Measurements from ENCODE around the gene KHK. TPM values are rescaled to one million over a fixed set of nuclear protein-coding genes. Genes with fewer than 3 reads are reported as not detected.
A peak's percentile ranks its signal among the peaks of the same experiment; 100 is the strongest.
"Not testable (repeated sequence)": the region's sequence is repeated elsewhere in the genome, so short reads cannot be mapped to it uniquely, and the experiment has no call there.

KHK gene
- total RNA-seq, 1 donor, result 0.36 TPM

GRCh38 chr2:27071990-27072830, 14.4 kb upstream of the KHK start:
- H2AFZ ChIP-seq (ENCODE audit: low read length), result peak overlapping the region; percentile 72
- no peaks in the 10 kb centered on the region for H3K27me3 ChIP-seq (ENCODE audit: insufficient read depth, low read length)
- H3K9me3 ChIP-seq (ENCODE audit: low read depth, low read length), result no peaks in the 10 kb centered on the region
- peak; percentile 94 for DNase-seq (ENCODE audit: insufficient read length, low spot score, missing footprints)
- peak overlapping the region; percentile 86 for H3K4me2 ChIP-seq (ENCODE audit: insufficient read depth, low read length)
- H3K4me3 ChIP-seq (ENCODE audit: insufficient read depth, low read length), result peak overlapping the region; percentile 99
- peaks cover 29% of the 10 kb centered on the region for H3K36me3 ChIP-seq (ENCODE audit: insufficient read depth, low read length)
- H3K4me1 ChIP-seq (ENCODE audit: insufficient read depth, low read length), result peaks cover 56% of the 10 kb centered on the region
- peaks cover 25% of the 10 kb centered on the region for H4K20me1 ChIP-seq (ENCODE audit: insufficient read depth, low read length)
- H3K79me2 ChIP-seq (ENCODE audit: insufficient read depth, low read length), result peaks cover 41% of the 10 kb centered on the region
- TF ChIP-seq, protein P1, sequence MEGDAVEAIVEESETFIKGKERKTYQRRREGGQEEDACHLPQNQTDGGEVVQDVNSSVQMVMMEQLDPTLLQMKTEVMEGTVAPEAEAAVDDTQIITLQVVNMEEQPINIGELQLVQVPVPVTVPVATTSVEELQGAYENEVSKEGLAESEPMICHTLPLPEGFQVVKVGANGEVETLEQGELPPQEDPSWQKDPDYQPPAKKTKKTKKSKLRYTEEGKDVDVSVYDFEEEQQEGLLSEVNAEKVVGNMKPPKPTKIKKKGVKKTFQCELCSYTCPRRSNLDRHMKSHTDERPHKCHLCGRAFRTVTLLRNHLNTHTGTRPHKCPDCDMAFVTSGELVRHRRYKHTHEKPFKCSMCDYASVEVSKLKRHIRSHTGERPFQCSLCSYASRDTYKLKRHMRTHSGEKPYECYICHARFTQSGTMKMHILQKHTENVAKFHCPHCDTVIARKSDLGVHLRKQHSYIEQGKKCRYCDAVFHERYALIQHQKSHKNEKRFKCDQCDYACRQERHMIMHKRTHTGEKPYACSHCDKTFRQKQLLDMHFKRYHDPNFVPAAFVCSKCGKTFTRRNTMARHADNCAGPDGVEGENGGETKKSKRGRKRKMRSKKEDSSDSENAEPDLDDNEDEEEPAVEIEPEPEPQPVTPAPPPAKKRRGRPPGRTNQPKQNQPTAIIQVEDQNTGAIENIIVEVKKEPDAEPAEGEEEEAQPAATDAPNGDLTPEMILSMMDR (IDR thresholded peaks at IDR 0.05; ENCODE audit: extremely low read depth, low read depth, low read length), result no peak
- peak overlapping the region; percentile 44 for H3K27ac ChIP-seq (ENCODE audit: low read depth, low read length)

- Histone ChIP-seq H3K4me3 (ENCODE audit: insufficient read depth, low read length) (no peak overlapping the region), H4K20me1 (ENCODE audit: insufficient read depth, low read length) (peaks cover 19% of the 10 kb centered on the region), H3K79me2 (ENCODE audit: insufficient read depth, low read length) (peaks cover 34% of the 10 kb centered on the region), H3K27me3 (ENCODE audit: insufficient read depth, low read length) (no peaks in the 10 kb centered on the region), H3K4me2 (ENCODE audit: insufficient read depth, low read length) (peak overlapping the region; percentile 86), H2AFZ (ENCODE audit: low read length) (peak overlapping the region; percentile 14), H3K4me1 (ENCODE audit: insufficient read depth, low read length) (peaks cover 60% of the 10 kb centered on the region), H3K36me3 (ENCODE audit: insufficient read depth, low read length) (peaks cover 22% of the 10 kb centered on the region), H3K9me3 (ENCODE audit: low read depth, low read length) (no peaks in the 10 kb centered on the region), H3K27ac (ENCODE audit: low read depth, low read length) (peak overlapping the region; percentile 44)
- TF ChIP-seq, protein P1 (IDR thresholded peaks at IDR 0.05; ENCODE audit: extremely low read depth, low read depth, low read length), result no peak
- DNase-seq (ENCODE audit: insufficient read length, low spot score, missing footprints), result peak; percentile 81
These were observed 13.7 kb upstream of the KHK start for GRCh38 chr2:27072920-27073319.

DNA sequence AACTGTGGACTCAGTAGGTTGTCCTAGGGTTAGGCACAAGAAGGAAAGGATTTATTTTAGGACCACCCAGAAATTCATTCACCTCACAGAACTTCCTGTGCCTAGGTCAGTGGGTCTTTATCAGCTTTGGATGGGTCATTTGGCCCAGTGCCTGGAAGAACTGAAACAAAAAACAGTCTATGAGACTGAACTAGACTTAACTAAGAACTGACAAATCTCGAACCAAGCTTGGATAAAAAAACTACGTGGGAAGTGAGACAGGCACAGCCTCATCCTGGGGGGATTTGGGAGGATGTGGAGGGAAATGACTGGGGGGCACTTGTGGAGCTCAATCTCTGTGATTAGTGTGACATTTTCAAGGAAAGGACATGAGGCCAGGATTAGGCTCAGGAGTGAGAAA, 12.8 kb upstream of the KHK start:
- Histone ChIP-seq H3K4me3 (ENCODE audit: insufficient read depth, low read length) (no peak overlapping the region), H3K27me3 (ENCODE audit: insufficient read depth, low read length) (no peaks in the 10 kb centered on the region), H3K79me2 (ENCODE audit: insufficient read depth, low read length) (peaks cover 30% of the 10 kb centered on the region), H2AFZ (ENCODE audit: low read length) (peak overlapping the region; percentile 47), H3K4me2 (ENCODE audit: insufficient read depth, low read length) (no peak overlapping the region), H3K27ac (ENCODE audit: low read depth, low read length) (peak overlapping the region; percentile 48), H3K9me3 (ENCODE audit: low read depth, low read length) (no peaks in the 10 kb centered on the region), H3K36me3 (ENCODE audit: insufficient read depth, low read length) (peaks cover 14% of the 10 kb centered on the region), H4K20me1 (ENCODE audit: insufficient read depth, low read length) (peaks cover 14% of the 10 kb centered on the region), H3K4me1 (ENCODE audit: insufficient read depth, low read length) (peaks cover 59% of the 10 kb centered on the region)
- peak; percentile 82 for DNase-seq (ENCODE audit: insufficient read length, low spot score, missing footprints)
- TF ChIP-seq, protein P1 (IDR thresholded peaks at IDR 0.05; ENCODE audit: extremely low read depth, low read depth, low read length), result no peak

DNA sequence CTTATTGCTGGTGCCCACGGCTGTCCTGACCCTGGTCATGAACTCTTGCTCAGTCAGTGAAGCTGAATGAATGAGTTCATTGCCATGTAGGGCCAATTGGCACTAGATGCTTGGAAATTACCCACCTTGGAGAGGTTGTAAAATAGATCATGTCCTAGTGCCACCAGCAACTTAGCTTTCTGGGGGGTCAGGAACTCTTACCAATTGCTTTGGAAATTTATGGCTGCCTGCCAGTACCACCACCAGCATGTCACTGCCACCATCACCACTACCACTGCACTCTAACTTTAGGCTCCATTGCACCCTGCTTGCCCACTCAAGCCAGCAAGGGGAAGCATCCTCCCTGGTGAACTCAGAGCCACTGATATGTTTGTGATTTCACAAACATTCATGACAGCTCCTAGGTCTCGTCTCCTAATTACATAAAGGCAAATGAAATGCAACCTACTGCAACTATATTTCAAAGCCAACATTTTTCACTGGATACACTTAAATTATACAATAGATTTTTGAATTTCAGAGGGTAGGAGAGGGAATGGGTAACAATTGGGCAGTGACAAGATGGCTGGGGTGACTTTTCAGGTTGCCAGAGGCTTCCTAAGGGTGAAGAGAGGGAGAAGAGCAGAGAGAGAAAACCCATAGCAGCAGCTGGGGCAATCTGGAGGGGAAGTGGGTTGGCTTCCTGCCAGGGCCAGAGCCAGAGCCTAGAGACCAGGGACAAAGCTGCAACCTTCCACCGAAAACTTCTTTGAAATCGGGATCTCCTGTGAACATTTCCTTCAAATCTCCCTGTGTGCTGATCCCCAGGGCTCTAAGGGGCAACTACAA, 11.6 kb upstream of the KHK start:
- Histone ChIP-seq H3K79me2 (ENCODE audit: insufficient read depth, low read length) (peaks cover 30% of the 10 kb centered on the region), H3K27ac (ENCODE audit: low read depth, low read length) (no peak overlapping the region), H3K9me3 (ENCODE audit: low read depth, low read length) (no peaks in the 10 kb centered on the region), H2AFZ (ENCODE audit: low read length) (no peak overlapping the region), H3K4me2 (ENCODE audit: insufficient read depth, low read length) (no peak overlapping the region), H3K4me3 (ENCODE audit: insufficient read depth, low read length) (no peak overlapping the region), H3K36me3 (ENCODE audit: insufficient read depth, low read length) (peaks cover 4% of the 10 kb centered on the region), H3K4me1 (ENCODE audit: insufficient read depth, low read length) (peaks cover 53% of the 10 kb centered on the region), H3K27me3 (ENCODE audit: insufficient read depth, low read length) (no peaks in the 10 kb centered on the region), H4K20me1 (ENCODE audit: insufficient read depth, low read length) (peaks cover 7% of the 10 kb centered on the region)
- TF ChIP-seq, protein P1 (IDR thresholded peaks at IDR 0.05; ENCODE audit: extremely low read depth, low read depth, low read length), result no peak
- DNase-seq (ENCODE audit: insufficient read length, low spot score, missing footprints), result peak; percentile 66

DNA sequence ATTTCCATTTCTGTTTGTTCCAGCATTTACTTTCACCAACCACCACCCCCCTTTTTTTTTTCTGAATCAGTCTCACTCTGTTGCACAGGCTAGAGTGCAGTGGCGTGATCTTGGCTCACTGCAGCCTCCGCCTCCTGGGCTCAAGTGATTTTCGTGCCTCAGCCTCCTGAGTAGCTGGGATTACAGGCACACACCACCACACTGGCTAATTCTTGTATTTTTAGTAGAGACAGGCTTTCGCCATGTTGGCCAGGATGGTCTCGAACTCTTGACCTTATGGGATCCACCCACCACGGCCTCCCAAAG, 11.1 kb upstream of the KHK start:
- not testable (repeated sequence) for H3K36me3 ChIP-seq (ENCODE audit: insufficient read depth, low read length); H3K27ac ChIP-seq (ENCODE audit: low read depth, low read length); H3K9me3 ChIP-seq (ENCODE audit: low read depth, low read length); DNase-seq (ENCODE audit: insufficient read length, low spot score, missing footprints); H3K4me2 ChIP-seq (ENCODE audit: insufficient read depth, low read length); H2AFZ ChIP-seq (ENCODE audit: low read length); H4K20me1 ChIP-seq (ENCODE audit: insufficient read depth, low read length); H3K27me3 ChIP-seq (ENCODE audit: insufficient read depth, low read length); H3K4me3 ChIP-seq (ENCODE audit: insufficient read depth, low read length)
- Histone ChIP-seq H3K4me1 (ENCODE audit: insufficient read depth, low read length) (peaks cover 53% of the 10 kb centered on the region), H3K79me2 (ENCODE audit: insufficient read depth, low read length) (peaks cover 30% of the 10 kb centered on the region)

Measured in osteoblast (primary cell).